NT2/D1 (cell line): ENCODE measurements around the gene TANC1.

Experiments used
- DNase-seq: peaks from one replicate; pipeline ENCODE4 v3.0.0-alpha.2; 2011; ENCODE audit warnings: low read depth, low spot score
- H3K27me3 ChIP-seq: 2 replicates; pipeline ENCODE4 v1.6.0; 2011; ENCODE audit warnings: mild to moderate bottlenecking; ENCODE audit not compliant: insufficient read length, insufficient read depth
- H3K36me3 ChIP-seq: 2 replicates; pipeline ENCODE4 v1.6.1; 2011; ENCODE audit warnings: mild to moderate bottlenecking, low read length, mixed read lengths; ENCODE audit not compliant: insufficient read depth, insufficient read length
- H3K4me1 ChIP-seq: 2 replicates; pipeline ENCODE4 v1.5.1; 2011; ENCODE audit not compliant: insufficient read depth, insufficient read length
- H3K4me3 ChIP-seq: 2 replicates; pipeline ENCODE4 v1.5.1; 2011; ENCODE audit warnings: low read depth; ENCODE audit not compliant: insufficient read length
- H3K9ac ChIP-seq: 2 replicates; pipeline ENCODE4 v1.6.0; 2011; ENCODE audit warnings: low read depth; ENCODE audit not compliant: insufficient read length
- H3K9me3 ChIP-seq: 2 replicates; pipeline ENCODE4 v1.5.1; 2011; ENCODE audit warnings: mild to moderate bottlenecking, low read length; ENCODE audit not compliant: insufficient read depth
- SUZ12 ChIP-seq: IDR thresholded peaks from 2 replicates; pipeline ENCODE4 v1.6.1; 2011; ENCODE audit not compliant: insufficient read length, insufficient read depth; ENCODE audit errors: extremely low read depth
- YY1 ChIP-seq: IDR thresholded peaks from 2 replicates; pipeline ENCODE4 v1.6.1; 2011; ENCODE audit not compliant: insufficient read length, insufficient read depth
- ZNF274 ChIP-seq: IDR thresholded peaks from 2 replicates; pipeline ENCODE4 v1.6.1; 2011; ENCODE audit warnings: mild to moderate bottlenecking, low read depth, low read length

TANC1 gene

DNA sequence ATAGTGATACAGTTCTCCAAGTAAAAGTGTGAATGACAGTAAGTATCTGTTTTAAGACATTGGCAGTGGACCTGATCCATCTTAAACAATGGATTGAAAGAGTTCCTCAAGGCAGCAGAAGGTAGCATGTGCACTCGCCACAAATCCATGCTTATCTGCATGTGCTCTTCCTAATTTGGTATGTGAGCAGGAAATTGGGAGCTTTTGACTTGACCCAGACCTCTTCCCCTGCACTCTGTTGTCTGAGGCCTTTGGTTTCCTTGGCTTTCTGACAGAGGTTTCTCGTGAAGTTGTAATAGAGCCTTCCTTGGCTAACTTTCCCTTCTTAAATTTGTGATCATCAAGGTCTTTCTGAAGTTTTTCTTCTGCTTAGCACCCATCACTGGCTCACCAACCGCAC, 204.0 kb downstream of the TANC1 start:
- Histone ChIP-seq H3K27me3 (no peaks in the 10 kb centered on the region), H3K9ac (no peak overlapping the region), H3K9me3 (no peaks in the 10 kb centered on the region), H3K4me1 (no peaks in the 10 kb centered on the region), H3K36me3 (peaks cover 47% of the 10 kb centered on the region), H3K4me3 (no peak overlapping the region)
- no peak for TF ChIP-seq SUZ12
- DNase-seq, result no peak

GRCh38 chr2:159174759-159175158, 206.3 kb downstream of the TANC1 start:
- Histone ChIP-seq H3K9ac (no peak overlapping the region), H3K9me3 (no peaks in the 10 kb centered on the region), H3K4me1 (no peaks in the 10 kb centered on the region), H3K27me3 (no peaks in the 10 kb centered on the region), H3K4me3 (no peak overlapping the region), H3K36me3 (peaks cover 65% of the 10 kb centered on the region)
- DNase-seq, result no peak
- TF ChIP-seq YY1 (no peak), ZNF274 (no peak), SUZ12 (no peak)

DNA sequence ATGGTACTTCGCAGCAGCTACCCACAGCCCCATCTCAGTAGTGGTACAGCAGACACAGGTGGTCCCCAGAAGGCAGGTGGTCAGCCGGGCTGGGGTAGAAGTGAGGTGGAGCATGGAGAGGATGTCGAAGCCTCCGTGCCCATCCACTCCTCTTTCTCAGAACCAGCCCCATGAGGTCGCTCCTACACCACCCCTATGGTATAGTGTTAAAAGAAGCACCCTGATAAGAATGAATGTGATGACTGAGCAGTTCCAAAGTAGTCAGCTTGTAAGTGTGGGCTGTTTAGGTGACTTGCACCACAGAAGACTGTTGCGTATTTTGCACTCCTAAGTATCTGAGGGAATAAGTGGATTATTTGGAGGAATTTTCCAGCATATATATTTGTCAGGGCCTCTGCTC, 206.7 kb downstream of the TANC1 start:
- no peaks in the 10 kb centered on the region for H3K4me1 ChIP-seq
- H3K9me3 ChIP-seq, result no peaks in the 10 kb centered on the region
- H3K36me3 ChIP-seq, result peaks cover 69% of the 10 kb centered on the region
- no peak overlapping the region for H3K4me3 ChIP-seq
- H3K27me3 ChIP-seq, result no peaks in the 10 kb centered on the region
- TF ChIP-seq SUZ12 (no peak), YY1 (no peak), ZNF274 (no peak)
- no peak for DNase-seq
- H3K9ac ChIP-seq, result no peak overlapping the region

DNA sequence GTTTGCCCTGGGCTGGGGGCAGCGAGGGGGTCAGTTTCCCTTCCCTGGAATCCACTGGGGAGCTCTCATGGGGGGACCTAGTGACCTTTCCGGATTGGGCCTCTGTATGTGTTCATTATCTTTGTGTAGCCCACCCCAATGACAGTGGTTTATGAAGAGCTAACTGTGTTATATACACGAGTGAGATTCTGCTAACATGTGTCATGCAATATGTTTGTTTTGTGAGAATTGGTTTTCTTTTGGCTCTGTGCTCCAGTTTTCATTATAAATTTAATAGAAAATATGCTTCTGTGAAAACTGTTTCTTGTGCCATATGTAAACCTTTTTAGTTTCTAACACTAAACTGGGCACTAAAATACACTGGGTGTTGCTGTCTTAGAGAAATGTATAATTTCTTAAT, 207.5 kb downstream of the TANC1 start:
- H3K9me3 ChIP-seq, result no peaks in the 10 kb centered on the region
- no peaks in the 10 kb centered on the region for H3K27me3 ChIP-seq
- no peak overlapping the region for H3K4me3 ChIP-seq
- peaks cover 72% of the 10 kb centered on the region for H3K36me3 ChIP-seq
- H3K4me1 ChIP-seq, result no peaks in the 10 kb centered on the region
- DNase-seq, result no peak
- no peak for TF ChIP-seq ZNF274
- TF ChIP-seq SUZ12, result no peak
- no peak for TF ChIP-seq YY1
- H3K9ac ChIP-seq, result no peak overlapping the region

GRCh38 chr2:159176555-159176954, 208.1 kb downstream of the TANC1 start:
- no peak for DNase-seq
- Histone ChIP-seq H3K36me3 (peaks cover 69% of the 10 kb centered on the region), H3K27me3 (no peaks in the 10 kb centered on the region)

DNA sequence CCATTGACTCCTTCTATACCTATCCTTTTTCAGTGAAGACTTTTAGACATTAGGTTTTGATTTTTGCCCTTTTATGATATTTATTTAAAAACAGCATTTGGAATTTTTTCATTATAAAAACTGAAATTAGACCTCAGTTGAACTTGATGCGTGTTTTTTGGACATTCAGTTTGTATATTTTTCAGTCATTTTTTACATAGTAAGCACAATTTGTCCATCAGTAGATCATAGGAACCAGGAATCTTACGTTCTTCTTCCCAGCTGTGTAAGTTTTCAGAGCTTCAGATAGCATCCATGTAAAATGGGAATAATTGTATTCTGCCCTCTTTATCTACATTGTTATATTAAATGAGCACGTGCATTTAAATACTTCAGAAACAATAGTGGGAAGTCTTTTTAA, 208.9 kb downstream of the TANC1 start:
- no peaks in the 10 kb centered on the region for H3K27me3 ChIP-seq
- no peaks in the 10 kb centered on the region for H3K9me3 ChIP-seq
- TF ChIP-seq SUZ12, result no peak
- no peak for TF ChIP-seq ZNF274
- TF ChIP-seq YY1, result no peak
- no peak for DNase-seq
- H3K36me3 ChIP-seq, result peaks cover 62% of the 10 kb centered on the region
- H3K9ac ChIP-seq, result no peak overlapping the region
- H3K4me1 ChIP-seq, result no peaks in the 10 kb centered on the region
- H3K4me3 ChIP-seq, result no peak overlapping the region

More at GRCh38 chr2:159176555-159176954, 208.1 kb downstream of the TANC1 start:
- H3K9ac ChIP-seq, result no peak overlapping the region
- no peaks in the 10 kb centered on the region for H3K4me1 ChIP-seq
- H3K4me3 ChIP-seq, result no peak overlapping the region
- no peaks in the 10 kb centered on the region for H3K9me3 ChIP-seq
- TF ChIP-seq SUZ12 (no peak), YY1 (no peak), ZNF274 (no peak)

DNA sequence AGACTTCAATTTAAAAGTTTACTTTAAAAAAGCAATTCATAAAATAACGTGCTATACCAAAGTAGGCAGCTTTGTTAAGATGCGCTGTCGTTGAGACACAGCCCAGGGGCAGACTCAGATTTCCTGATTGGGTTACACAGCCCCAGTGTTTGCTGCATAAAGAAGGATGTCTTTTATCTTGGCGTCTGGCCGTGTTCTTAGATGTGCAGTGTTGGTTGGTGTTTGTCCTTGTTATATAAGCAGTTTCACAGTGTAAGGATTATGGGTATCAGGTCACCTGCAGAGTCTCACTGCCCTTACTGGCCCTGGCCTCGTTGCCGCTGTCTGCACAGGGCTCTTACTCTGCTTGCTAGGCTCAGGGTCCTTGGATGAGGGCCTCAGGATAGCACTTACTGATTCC, 209.5 kb downstream of the TANC1 start:
- Histone ChIP-seq H3K9me3 (no peaks in the 10 kb centered on the region), H3K4me1 (peaks cover 2% of the 10 kb centered on the region), H3K36me3 (peaks cover 60% of the 10 kb centered on the region), H3K9ac (no peak overlapping the region), H3K27me3 (no peaks in the 10 kb centered on the region), H3K4me3 (no peak overlapping the region)
- no peak for DNase-seq
- no peak for TF ChIP-seq ZNF274
- no peak for TF ChIP-seq SUZ12
- TF ChIP-seq YY1, result no peak

- H3K9me3 ChIP-seq, result no peaks in the 10 kb centered on the region
- no peak overlapping the region for H3K9ac ChIP-seq
- peaks cover 57% of the 10 kb centered on the region for H3K36me3 ChIP-seq
- DNase-seq, result no peak
- no peak for TF ChIP-seq YY1
- TF ChIP-seq SUZ12, result no peak
- no peak for TF ChIP-seq ZNF274
- no peak overlapping the region for H3K4me3 ChIP-seq
- H3K4me1 ChIP-seq, result peaks cover 3% of the 10 kb centered on the region
- no peaks in the 10 kb centered on the region for H3K27me3 ChIP-seq
These were observed 210.7 kb downstream of the TANC1 start for GRCh38 chr2:159179096-159179495.
